ENCODE measurements around the gene TNKS1BP1.
"Not testable (repeated sequence)": the region's sequence is repeated elsewhere in the genome, so short reads cannot be mapped to it uniquely, and the experiment has no call there.

The TNKS1BP1 gene

GRCh38 chr11:57283231-57283990 lies 41.3 kb downstream of the TNKS1BP1 start:
- ATAC-seq: no peak

GRCh38 chr11:57281546-57281945 lies 43.2 kb downstream of the TNKS1BP1 start:
- not testable (repeated sequence) for ATAC-seq

GRCh38 chr11:57279116-57279515 lies 45.6 kb downstream of the TNKS1BP1 start:
- no peak for ATAC-seq

GRCh38 chr11:57278721-57279095 lies 46.0 kb downstream of the TNKS1BP1 start:
- ATAC-seq: no peak

GRCh38 chr11:57277845-57278720 lies 46.7 kb downstream of the TNKS1BP1 start:
- no peak for ATAC-seq

- ATAC-seq: no peak
Measured at GRCh38 chr11:57276971-57277675, 47.6 kb downstream of the TNKS1BP1 start.

GRCh38 chr11:57276169-57276970 lies 48.4 kb downstream of the TNKS1BP1 start:
- no peak for ATAC-seq

- no peak for ATAC-seq
Measured at GRCh38 chr11:57275582-57275981, 49.2 kb downstream of the TNKS1BP1 start.

- ATAC-seq: no peak
Measured at GRCh38 chr11:57274904-57275498, 49.8 kb downstream of the TNKS1BP1 start.

GRCh38 chr11:57273448-57274058 lies 51.2 kb downstream of the TNKS1BP1 start:
- no peak for ATAC-seq

- ATAC-seq: no peak
Measured at GRCh38 chr11:57269571-57270021, 55.2 kb downstream of the TNKS1BP1 start.

- ATAC-seq: no peak
Measured at GRCh38 chr11:57266157-57266556, 58.6 kb downstream of the TNKS1BP1 start.

GRCh38 chr11:57263351-57263750 lies 61.4 kb downstream of the TNKS1BP1 start:
- ATAC-seq: no peak

GRCh38 chr11:57262157-57262556 lies 62.6 kb downstream of the TNKS1BP1 start:
- ATAC-seq: no peak

GRCh38 chr11:57260937-57261783 lies 63.6 kb downstream of the TNKS1BP1 start:
- no peak for ATAC-seq

GRCh38 chr11:57256119-57256518 lies 68.6 kb downstream of the TNKS1BP1 start:
- ATAC-seq: no peak

GRCh38 chr11:57255618-57256017 lies 69.1 kb downstream of the TNKS1BP1 start:
- no peak for ATAC-seq

GRCh38 chr11:57254631-57255030 lies 70.1 kb downstream of the TNKS1BP1 start:
- no peak for ATAC-seq

GRCh38 chr11:57251491-57252104 lies 73.2 kb downstream of the TNKS1BP1 start:
- no peak for ATAC-seq

GRCh38 chr11:57251037-57251436 lies 73.7 kb downstream of the TNKS1BP1 start:
- ATAC-seq: no peak

Measured in activated CD4-positive, CD25-positive, alpha-beta regulatory T cell treated with anti-CD3 and anti-CD28 coated beads, Interleukin-2, amount 50 U/mL, for 24 hours (primary cell).